IgD-negative memory B cell (primary cell): ENCODE measurements around the gene COPE. TPM values are rescaled to one million over a fixed set of nuclear protein-coding genes. Genes with fewer than 3 reads are reported as not detected.

Experiments
- H3K27ac Mint-ChIP-seq, 3 donors: one replicate each; pipeline ENCODE4 v1.8.0; 2020 to 2022; ENCODE audit warnings: mild to moderate bottlenecking in 3 of 3, mixed read lengths in 3 of 3, moderate library complexity in 1 of 3
- H3K27me3 Mint-ChIP-seq: one replicate; pipeline ENCODE4 v1.8.0; 2021; ENCODE audit warnings: mixed read lengths
- H3K36me3 Mint-ChIP-seq: one replicate; pipeline ENCODE4 v1.8.0; 2020; ENCODE audit warnings: mild to moderate bottlenecking, mixed read lengths
- H3K4me1 Mint-ChIP-seq, 3 donors: one replicate each; pipeline ENCODE4 v1.8.0; 2020 to 2022; ENCODE audit warnings: mixed read lengths in 3 of 3, mild to moderate bottlenecking in 1 of 3
- H3K4me3 Mint-ChIP-seq, 4 donors: one replicate each; pipeline ENCODE4 v1.8.0; 2020 to 2022; ENCODE audit warnings: mild to moderate bottlenecking in 4 of 4, mixed read lengths in 4 of 4, moderate library complexity in 3 of 4
- H3K9me3 Mint-ChIP-seq, 3 donors: one replicate each; pipeline ENCODE4 v1.8.0; 2020 to 2021; ENCODE audit warnings: mixed read lengths in 3 of 3, mild to moderate bottlenecking in 1 of 3
- polyA plus RNA-seq: library from polyadenylated mRNA; unstranded; fragments of 300-500 nt; fragmentation: Illumina TruSeq; gene quantifications from one replicate; pipeline ENCODE4 v1.2.3, GENCODE V29; 2021

The COPE gene
- polyA plus RNA-seq, 1 donor from 2014 or later, result 295 TPM

GRCh38 chr19:18865106-18865972, 53.8 kb downstream of the COPE start:
- H3K36me3 Mint-ChIP-seq, result no peaks in the 10 kb centered on the region
- peaks cover 9 to 18% (median 11%) of the 10 kb centered on the region in 3 donors for H3K4me1 Mint-ChIP-seq
- H3K4me3 Mint-ChIP-seq, result no peak overlapping the region
- peak overlapping the region in 1 of 3 donors; percentile 46 for H3K27ac Mint-ChIP-seq
- H3K27me3 Mint-ChIP-seq, result no peaks in the 10 kb centered on the region
- no peaks in the 10 kb centered on the region for H3K9me3 Mint-ChIP-seq

GRCh38 chr19:18863843-18864362, 55.3 kb downstream of the COPE start:
- Mint-ChIP-seq H3K9me3 (no peaks in the 10 kb centered on the region), H3K27ac (no peak overlapping the region), H3K36me3 (no peaks in the 10 kb centered on the region), H3K4me1 (peaks cover 8 to 20% (median 11%) of the 10 kb centered on the region in 3 donors), H3K27me3 (no peaks in the 10 kb centered on the region), H3K4me3 (no peak overlapping the region)

GRCh38 chr19:18862976-18863842, 56.0 kb downstream of the COPE start:
- Mint-ChIP-seq H3K27me3 (no peaks in the 10 kb centered on the region), H3K4me1 (peaks cover 8 to 20% (median 11%) of the 10 kb centered on the region in 3 donors), H3K36me3 (no peaks in the 10 kb centered on the region), H3K9me3 (no peaks in the 10 kb centered on the region), H3K4me3 (no peak overlapping the region), H3K27ac (peak overlapping the region in 1 of 3 donors; percentile 43)

GRCh38 chr19:18861917-18862316, 57.3 kb downstream of the COPE start:
- Mint-ChIP-seq H3K4me1 (peaks cover 8 to 20% (median 11%) of the 10 kb centered on the region in 3 donors), H3K27ac (no peak overlapping the region), H3K9me3 (no peaks in the 10 kb centered on the region), H3K27me3 (no peaks in the 10 kb centered on the region), H3K36me3 (no peaks in the 10 kb centered on the region), H3K4me3 (no peak overlapping the region)

GRCh38 chr19:18861235-18861634, 58.0 kb downstream of the COPE start:
- H3K27ac Mint-ChIP-seq, result peak overlapping the region; percentile 27 to 73 (median 53)
- H3K4me3 Mint-ChIP-seq, result peak overlapping the region in 2 of 4 donors; percentile 20 to 63
- no peaks in the 10 kb centered on the region for H3K27me3 Mint-ChIP-seq
- peaks cover 8 to 18% (median 11%) of the 10 kb centered on the region in 3 donors for H3K4me1 Mint-ChIP-seq
- no peaks in the 10 kb centered on the region for H3K9me3 Mint-ChIP-seq
- H3K36me3 Mint-ChIP-seq, result no peaks in the 10 kb centered on the region

GRCh38 chr19:18860725-18861124, 58.5 kb downstream of the COPE start:
- Mint-ChIP-seq H3K4me1 (peaks cover 8 to 18% (median 11%) of the 10 kb centered on the region in 3 donors), H3K9me3 (no peaks in the 10 kb centered on the region), H3K27me3 (no peaks in the 10 kb centered on the region), H3K4me3 (peak overlapping the region in 1 of 4 donors; percentile 47), H3K27ac (peak overlapping the region in 1 of 3 donors; percentile 73), H3K36me3 (no peaks in the 10 kb centered on the region)

GRCh38 chr19:18860302-18860700, 58.9 kb downstream of the COPE start:
- Mint-ChIP-seq H3K4me3 (no peak overlapping the region), H3K27ac (no peak overlapping the region), H3K9me3 (no peaks in the 10 kb centered on the region), H3K4me1 (peaks cover 8 to 18% (median 11%) of the 10 kb centered on the region in 3 donors), H3K27me3 (no peaks in the 10 kb centered on the region), H3K36me3 (no peaks in the 10 kb centered on the region)

- H3K27ac Mint-ChIP-seq, result no peak overlapping the region
- H3K9me3 Mint-ChIP-seq, result no peaks in the 10 kb centered on the region
- no peaks in the 10 kb centered on the region for H3K27me3 Mint-ChIP-seq
- peaks cover 8 to 18% (median 11%) of the 10 kb centered on the region in 3 donors for H3K4me1 Mint-ChIP-seq
- H3K36me3 Mint-ChIP-seq, result no peaks in the 10 kb centered on the region
- no peak overlapping the region for H3K4me3 Mint-ChIP-seq
Measured at GRCh38 chr19:18859676-18860301, 59.4 kb downstream of the COPE start.

GRCh38 chr19:18858906-18859646, 60.1 kb downstream of the COPE start:
- Mint-ChIP-seq H3K27ac (no peak overlapping the region), H3K4me1 (peaks cover 8 to 18% (median 11%) of the 10 kb centered on the region in 3 donors), H3K9me3 (no peaks in the 10 kb centered on the region), H3K4me3 (peak overlapping the region in 1 of 4 donors; percentile 65), H3K36me3 (peaks cover 2% of the 10 kb centered on the region), H3K27me3 (no peaks in the 10 kb centered on the region)

GRCh38 chr19:18857223-18857622, 62.0 kb downstream of the COPE start:
- Mint-ChIP-seq H3K4me1 (peaks cover 8 to 16% (median 11%) of the 10 kb centered on the region in 3 donors), H3K27me3 (no peaks in the 10 kb centered on the region), H3K4me3 (no peak overlapping the region), H3K27ac (no peak overlapping the region), H3K36me3 (peaks cover 4% of the 10 kb centered on the region), H3K9me3 (no peaks in the 10 kb centered on the region)

GRCh38 chr19:18856385-18857126, 62.6 kb downstream of the COPE start:
- no peaks in the 10 kb centered on the region for H3K27me3 Mint-ChIP-seq
- no peak overlapping the region for H3K4me3 Mint-ChIP-seq

GRCh38 chr19:18855647-18856384, 63.4 kb downstream of the COPE start:
- H3K27ac Mint-ChIP-seq, result no peak overlapping the region

More at GRCh38 chr19:18856385-18857126, 62.6 kb downstream of the COPE start:
- H3K27ac Mint-ChIP-seq, result peak overlapping the region in 2 of 3 donors; percentile 35
- H3K9me3 Mint-ChIP-seq, result no peaks in the 10 kb centered on the region
- H3K4me1 Mint-ChIP-seq, result peaks cover 8 to 14% (median 11%) of the 10 kb centered on the region in 3 donors
- H3K36me3 Mint-ChIP-seq, result peaks cover 4% of the 10 kb centered on the region

GRCh38 chr19:18854982-18855381, 64.2 kb downstream of the COPE start:
- Mint-ChIP-seq H3K4me1 (peaks cover 0 to 8% (median 7%) of the 10 kb centered on the region in 3 donors), H3K27me3 (no peaks in the 10 kb centered on the region), H3K9me3 (no peaks in the 10 kb centered on the region), H3K27ac (peak overlapping the region in 1 of 3 donors; percentile 53), H3K36me3 (peaks cover 4% of the 10 kb centered on the region), H3K4me3 (no peak overlapping the region)

More at GRCh38 chr19:18855647-18856384, 63.4 kb downstream of the COPE start:
- no peak overlapping the region for H3K4me3 Mint-ChIP-seq
- H3K9me3 Mint-ChIP-seq, result no peaks in the 10 kb centered on the region
- H3K36me3 Mint-ChIP-seq, result peaks cover 4% of the 10 kb centered on the region
- H3K4me1 Mint-ChIP-seq, result peaks cover 4 to 7% (median 4%) of the 10 kb centered on the region in 3 donors
- no peaks in the 10 kb centered on the region for H3K27me3 Mint-ChIP-seq
